Measurements from ENCODE around the gene FLNA.
"Not testable (repeated sequence)": the region's sequence is repeated elsewhere in the genome, so short reads cannot be mapped to it uniquely, and the experiment has no call there.

FLNA gene

DNA sequence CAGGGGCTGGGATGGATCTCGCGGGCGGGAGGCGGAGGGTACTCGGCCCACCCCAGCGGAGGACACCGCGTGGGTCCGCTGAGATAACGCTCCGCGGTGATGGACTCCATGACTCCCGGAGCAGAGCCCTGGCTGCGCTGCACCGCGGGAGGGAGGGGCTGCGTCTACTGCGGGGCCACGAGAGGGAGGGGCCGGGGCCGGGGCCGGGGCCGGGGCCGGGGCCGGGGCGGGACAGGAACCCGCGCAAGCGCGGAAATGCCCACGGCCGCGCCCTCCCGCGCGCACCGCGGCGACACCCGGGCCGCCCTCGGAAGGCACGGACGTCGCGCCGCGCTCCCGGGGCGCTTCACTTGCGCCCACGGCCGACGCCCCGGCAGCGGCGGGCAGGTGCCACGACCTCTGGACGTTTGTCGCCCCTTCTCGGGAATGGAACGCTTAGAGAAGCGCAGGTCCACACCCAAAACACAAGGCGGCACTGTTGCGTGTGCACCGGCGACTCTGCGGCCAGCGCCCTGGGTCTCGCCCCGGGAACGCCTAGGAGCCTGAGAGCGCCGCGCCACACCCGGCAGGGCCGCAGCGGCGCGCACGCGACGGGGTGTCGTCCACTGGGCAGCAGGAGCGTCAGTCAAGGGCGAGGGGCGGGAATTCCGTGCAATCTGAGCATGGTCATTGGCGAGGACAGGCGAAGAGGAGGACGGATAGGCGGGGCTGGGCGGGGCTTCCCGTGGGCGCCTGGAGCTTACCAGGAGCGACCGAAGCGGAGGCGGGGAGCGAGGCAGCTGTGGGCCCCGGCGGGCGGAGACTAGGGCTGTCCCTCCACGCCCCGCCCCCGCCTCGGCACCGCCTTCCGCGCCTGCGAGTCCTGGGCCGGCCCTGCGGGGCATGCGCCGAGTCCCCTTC, 32.8 kb downstream of the FLNA start:
- not testable (repeated sequence) for DNase-seq (ENCODE audit: low read depth)

DNA sequence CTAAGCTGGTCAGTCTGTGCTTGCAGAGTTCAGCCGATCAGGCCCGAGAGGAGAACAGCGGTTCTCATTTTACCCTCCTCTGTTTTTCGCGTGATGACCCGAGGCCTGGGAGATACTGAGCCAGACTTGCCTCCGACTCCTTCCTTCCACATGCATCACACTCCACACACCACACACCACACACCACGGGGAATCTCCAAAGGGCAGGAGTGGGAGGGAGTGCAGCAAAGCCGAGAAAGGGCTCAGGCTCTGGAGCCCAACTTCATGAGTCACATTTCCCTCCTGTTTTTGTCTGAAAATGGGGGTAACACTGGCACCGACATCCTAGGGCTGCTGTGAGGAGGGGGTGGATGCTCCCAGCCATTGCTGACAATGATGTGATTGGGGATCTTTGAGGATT, 39.9 kb downstream of the FLNA start:
- no peak for DNase-seq (ENCODE audit: low read depth)

DNA sequence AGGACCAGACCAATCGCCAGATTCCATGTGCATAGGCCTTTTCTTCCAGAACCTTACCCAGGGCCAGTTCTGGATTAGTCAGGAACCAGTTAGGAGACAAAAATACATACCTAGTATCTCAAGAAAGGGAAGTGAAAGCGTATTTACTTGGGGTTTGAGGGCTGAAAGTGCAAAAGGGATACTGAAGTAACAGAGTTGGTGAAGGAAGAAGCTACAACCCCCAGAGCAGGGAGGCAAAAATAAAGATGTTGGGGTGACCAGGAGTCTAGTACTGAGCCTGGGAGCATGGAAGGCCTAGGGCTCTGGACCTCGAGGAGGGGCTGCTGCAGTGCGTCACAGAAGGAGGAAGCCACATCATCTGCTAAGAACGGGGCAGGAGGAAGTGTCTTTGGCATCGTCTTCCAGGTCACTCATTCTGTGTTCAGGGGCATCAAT, 40.6 kb downstream of the FLNA start:
- DNase-seq (ENCODE audit: low read depth): no peak

DNA sequence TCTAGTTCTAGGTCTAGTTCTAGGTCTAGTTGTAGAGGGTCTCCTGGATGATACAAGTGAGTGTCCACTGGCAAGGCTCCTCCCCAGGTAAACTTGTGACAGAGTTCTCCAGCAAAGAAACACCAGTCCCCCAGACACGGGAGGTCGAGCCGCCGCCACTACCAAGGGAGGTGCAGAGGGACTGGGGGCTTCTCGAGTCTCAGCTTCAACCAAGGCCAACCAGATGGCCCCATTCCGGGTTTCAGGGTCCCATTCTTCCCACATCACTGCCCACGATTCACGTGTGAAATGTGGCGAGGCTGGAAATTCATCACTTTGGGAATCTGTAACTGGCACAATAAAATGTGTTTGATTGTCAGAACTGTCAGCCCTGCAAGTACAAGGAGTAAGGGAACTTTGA, 41.3 kb downstream of the FLNA start:
- DNase-seq (ENCODE audit: low read depth): no peak

DNA sequence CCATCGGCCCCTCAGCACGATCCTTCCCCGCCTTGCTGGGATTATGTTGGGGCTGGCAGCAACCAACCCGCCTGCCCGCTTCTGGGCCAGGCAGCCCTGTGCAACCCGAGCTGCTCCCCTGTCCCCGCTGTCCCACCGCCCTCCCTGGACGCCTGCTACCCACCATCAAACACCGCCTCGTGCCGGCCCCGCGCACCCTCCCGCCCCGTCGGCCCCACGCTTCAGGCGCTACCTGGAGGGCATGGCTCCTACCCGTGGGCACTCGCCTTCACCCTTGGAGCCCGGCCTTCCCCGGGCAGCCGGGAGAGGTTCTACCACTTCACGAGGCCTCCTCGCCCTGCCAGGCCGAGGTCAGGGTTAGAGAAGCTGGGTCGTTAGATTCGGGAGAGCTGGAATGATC, 41.9 kb downstream of the FLNA start:
- no peak for DNase-seq (ENCODE audit: low read depth)

DNA sequence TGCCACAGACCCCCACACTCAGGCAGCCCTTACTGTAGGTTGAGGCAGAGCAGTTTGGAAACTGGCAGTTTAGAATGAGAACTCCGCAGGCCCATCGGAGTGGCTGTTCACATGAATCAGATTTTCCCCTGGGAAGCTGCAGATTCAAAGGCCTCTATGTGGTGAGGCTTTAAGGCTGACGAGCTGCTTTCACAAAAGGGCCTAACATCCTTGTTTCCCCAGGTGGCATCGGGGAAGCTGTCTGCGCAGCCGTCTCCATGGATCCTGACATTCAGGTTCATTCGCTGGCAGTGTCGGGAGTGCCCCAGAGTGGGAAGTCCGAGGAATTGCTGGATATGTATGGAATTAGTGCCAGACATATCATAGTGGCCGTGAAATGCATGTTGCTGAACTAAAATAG, 45.1 kb downstream of the FLNA start:
- no peak for DNase-seq (ENCODE audit: low read depth)

DNA sequence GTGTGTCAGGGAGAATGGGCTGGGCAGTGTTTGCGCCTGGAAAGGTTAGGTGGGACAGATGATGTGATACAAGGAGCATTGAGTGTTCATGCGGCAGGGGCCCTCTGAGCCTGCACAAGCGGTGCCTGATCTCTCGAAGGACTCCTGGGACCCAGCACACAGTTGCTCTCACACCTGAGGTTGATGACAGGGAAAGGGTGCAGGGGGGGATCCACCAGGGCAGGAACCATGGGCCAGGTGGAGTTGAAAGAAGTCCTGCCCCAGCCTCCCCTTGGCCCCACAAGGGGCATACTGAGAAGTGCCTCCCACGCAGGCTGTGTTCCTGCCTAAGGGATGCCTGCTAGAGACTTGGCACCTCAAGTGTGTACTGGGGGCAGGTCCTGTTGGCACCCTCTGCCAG, 45.8 kb downstream of the FLNA start:
- no peak for DNase-seq (ENCODE audit: low read depth)

DNA sequence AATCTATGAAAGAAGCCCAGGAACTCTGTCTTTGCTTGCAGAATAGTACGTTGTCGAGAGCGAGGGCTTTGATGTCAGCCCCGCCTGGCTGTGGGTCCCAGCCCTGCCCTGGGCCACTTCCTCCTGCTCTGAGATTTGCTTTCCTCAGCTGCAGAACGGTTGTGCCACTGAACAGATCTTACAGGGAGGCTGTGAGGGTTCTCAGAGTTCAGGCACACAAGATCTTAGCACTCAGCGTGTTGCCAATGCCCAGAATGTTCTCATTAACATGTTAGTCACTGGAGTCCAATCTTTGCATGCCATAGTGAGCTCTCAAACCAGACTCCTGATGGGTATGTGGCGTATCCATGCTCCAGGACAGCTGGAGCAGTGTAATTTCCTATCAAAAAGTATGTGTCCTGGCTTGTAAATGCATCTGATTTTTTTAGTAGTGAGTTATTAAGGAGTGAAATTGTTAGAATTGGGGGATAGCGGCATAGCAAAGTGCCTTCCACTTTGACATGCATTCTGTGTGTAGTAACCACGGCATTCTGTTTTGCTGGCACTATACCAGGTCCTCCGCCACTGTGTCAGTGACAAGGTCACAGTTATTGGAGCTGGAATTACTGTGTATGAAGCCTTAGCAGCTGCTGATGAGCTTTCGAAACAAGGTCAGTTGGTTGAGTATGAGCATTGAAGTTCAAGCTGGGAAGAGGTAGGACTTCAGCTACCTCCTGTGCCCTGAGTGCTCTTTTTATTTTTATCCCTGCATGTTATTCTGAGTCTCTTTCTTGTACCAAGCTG, 47.2 kb downstream of the FLNA start:
- no peak for DNase-seq (ENCODE audit: low read depth)

DNA sequence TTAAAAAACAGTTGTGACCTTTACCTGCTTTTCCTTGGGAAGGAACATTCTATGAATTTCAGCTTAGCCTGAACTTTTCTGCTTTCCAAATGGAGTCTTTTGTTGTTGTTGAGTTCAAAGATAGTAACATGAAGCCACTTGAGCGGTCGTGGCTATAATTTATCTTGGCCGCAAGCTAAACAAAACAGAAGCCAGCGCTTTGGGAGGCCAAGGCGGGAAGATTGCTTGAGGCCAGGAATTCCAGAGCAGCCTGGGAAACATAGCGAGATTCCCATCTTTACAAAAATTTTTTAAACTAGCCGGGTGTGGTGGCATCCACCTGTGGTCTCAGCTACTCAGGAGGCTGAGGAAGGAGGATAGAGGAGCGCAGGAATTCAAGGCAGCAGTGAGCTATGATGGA, 48.9 kb downstream of the FLNA start:
- no peak for DNase-seq (ENCODE audit: low read depth)

DNA sequence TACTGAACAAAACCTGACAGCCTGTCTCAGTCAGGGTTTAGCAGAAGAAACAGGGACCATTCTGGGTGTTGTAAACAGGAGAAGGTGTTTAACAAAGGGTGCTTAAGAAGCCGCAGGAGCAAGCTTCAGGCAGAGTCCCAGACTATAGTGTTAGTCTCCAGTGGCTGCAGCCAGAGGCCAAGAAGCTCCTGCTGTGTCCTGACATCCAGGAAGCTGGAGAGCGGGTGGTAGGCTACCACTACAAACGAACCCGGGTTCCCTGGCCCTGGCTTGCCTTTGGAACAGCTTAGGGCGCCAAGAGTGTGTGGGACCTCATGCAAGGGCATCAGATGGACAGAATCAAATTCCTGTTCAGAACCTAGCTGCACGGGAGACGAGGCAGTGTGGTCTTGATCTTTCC, 50.9 kb downstream of the FLNA start:
- no peak for DNase-seq (ENCODE audit: low read depth)

DNA sequence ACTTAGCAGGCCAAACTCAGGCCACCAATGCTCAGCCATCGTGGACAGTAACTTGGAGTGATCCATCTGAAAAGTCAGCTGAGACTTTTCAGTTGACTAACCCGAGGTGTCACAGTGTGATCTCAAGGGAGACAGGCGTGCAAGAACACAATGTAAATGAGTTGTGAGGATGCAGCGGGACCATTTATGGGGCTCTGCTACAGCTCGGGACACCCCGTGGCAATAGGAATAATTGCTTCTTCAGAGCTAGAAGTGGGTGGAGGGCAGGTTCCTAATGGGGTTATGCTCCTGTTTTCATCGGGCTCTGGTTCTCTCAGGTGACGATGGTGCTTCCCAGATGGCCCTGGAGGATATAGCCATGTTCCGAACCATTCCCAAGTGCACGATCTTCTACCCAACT, 51.5 kb downstream of the FLNA start:
- DNase-seq (ENCODE audit: low read depth): no peak

DNA sequence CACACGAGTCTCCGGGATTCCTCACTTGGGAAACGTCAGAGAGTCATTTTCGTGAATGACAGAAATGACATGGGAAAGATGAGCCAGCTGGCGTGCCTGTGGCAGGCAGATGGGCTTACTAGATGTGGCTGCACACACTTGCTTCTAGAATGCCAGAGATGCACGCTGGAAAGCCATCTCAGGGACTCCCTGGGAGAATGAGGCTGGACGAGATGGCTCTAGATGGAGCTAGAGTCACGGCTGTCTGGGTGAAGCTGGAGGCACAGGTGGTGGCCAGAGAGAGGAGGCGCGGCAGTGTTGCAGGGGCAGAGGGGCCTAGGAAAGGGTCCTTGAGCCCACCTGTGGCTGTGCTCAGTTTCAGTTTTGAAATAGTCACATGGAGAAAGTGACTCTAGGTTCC, 52.8 kb downstream of the FLNA start:
- no peak for DNase-seq (ENCODE audit: low read depth)

DNA sequence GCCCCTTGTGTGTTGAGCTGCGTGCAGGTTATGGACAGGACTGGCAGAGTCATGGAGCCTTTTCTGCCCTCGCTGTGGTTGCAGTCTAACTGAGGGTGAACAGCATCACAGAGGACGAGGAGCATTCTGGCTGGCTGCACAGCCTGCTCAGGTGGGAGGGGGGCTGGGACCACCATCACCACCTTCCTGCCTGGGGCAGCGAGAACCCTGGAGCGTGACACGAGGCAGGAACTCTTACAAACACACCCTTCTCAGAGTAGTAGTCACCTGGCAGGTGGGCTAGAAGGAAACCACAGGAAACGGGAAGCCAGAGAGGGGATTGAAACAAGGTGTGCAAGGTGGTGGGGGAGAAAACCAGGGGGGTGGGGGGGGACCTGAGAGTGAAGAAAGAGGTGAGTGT, 53.3 kb downstream of the FLNA start:
- no peak for DNase-seq (ENCODE audit: low read depth)

DNA sequence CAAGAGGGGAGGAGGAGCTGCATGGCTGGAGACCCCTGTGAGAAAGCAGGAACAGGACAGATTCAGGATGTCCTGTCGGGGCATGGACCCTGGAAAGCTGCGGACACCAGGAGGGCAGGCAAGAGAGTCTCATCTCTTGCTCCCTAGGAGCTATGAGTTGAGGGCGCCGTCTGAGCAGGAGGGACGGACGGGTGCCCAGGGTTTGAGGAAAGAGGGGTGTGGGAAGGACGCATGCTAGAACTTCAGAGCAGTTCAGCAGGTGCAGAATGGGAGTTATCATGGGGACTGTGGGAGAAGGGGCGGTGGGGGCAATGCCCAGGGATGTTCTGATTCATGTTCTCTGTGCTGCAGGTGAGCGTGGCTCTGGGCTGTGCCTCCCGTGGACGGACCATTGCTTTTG, 54.0 kb downstream of the FLNA start:
- no peak for DNase-seq (ENCODE audit: low read depth)

DNA sequence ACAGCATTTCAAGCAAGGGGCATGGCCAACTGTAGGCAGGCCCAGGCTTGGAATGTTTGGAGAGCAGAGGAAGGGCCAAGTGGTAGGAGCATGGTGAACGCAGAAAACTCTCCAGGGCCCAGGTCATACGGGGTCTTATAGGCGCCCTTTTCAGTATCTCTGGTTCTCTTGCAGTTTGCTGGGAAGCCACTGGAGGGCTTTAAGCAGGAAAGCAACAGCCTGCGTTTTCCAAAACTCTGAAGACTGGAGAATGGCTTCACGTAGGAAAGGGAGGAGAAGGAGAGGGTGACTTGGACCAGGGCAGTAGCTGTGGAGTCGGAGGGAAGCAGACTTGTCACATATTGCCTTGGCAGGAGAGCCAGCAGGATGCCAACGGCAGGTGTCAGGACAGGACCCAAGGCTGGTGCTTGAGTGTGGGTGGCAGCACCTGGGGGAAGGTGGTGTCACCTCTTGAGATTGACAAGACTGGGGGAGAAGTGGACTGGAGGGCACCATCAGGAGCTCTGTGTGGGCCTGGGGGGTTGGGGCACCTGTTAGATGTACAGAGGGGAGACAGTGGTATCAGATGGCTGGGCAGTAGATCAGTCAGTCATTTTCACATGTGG, 56.9 kb downstream of the FLNA start:
- no peak for DNase-seq (ENCODE audit: low read depth)

DNA sequence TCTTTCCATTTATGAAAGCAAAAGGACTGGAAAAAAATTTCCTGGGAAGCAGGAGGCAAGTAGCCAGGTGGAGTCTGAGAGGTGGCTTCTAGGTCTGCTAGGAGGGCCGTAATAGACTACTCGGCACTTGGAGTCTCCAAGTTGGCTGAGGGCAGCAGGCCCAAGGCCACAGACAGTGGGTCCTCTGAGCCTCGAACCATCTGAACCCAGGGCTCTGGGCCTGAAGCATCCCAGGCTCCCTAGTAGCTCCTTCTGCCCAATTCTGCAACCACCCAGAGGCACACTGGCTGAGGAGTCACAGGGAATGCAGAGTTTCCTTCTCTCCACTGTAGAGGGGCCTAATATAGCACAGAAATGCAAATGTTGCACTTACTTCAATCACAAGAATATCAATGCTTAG, 59.0 kb downstream of the FLNA start:
- DNase-seq (ENCODE audit: low read depth): no peak

DNA sequence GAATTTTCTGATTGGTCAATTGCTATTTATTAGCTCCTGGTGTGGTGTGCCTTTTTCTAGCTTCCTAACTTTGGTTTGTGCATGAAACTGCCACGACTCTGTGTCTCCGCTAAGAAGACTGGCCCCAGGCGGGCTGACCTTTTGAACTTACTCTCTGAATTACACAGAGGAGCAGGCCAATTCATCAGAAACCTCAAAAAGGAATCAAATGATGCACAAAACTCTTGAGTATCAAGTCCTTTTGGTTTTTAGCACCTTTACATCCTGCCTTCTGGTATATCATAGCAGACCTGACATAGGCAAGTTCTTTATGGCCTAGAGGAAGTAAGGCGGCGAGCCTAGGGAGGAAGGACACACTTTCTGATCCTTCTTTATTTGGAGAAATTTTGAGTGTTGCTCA, 61.3 kb downstream of the FLNA start:
- no peak for DNase-seq (ENCODE audit: low read depth)

DNA sequence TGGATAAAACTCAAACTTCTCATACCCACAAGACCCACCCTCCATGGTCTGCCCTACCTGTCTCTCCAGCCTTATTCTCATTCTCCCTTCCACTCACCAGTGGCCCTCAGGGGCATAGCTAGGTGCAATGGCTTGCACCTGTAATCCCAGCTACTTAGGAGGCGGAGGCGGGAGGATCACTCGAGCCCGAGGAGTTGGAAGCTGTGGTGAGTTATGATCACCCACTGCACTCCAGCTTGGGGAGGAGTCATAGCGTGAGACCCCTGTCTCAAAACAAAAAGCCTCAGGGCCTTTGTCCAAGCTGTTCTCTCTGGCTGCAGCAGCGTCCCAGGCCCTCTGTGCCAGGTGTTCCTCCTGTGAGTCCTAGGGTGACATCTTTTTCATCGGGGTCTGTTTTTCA, 62.3 kb downstream of the FLNA start:
- DNase-seq (ENCODE audit: low read depth): no peak

DNA sequence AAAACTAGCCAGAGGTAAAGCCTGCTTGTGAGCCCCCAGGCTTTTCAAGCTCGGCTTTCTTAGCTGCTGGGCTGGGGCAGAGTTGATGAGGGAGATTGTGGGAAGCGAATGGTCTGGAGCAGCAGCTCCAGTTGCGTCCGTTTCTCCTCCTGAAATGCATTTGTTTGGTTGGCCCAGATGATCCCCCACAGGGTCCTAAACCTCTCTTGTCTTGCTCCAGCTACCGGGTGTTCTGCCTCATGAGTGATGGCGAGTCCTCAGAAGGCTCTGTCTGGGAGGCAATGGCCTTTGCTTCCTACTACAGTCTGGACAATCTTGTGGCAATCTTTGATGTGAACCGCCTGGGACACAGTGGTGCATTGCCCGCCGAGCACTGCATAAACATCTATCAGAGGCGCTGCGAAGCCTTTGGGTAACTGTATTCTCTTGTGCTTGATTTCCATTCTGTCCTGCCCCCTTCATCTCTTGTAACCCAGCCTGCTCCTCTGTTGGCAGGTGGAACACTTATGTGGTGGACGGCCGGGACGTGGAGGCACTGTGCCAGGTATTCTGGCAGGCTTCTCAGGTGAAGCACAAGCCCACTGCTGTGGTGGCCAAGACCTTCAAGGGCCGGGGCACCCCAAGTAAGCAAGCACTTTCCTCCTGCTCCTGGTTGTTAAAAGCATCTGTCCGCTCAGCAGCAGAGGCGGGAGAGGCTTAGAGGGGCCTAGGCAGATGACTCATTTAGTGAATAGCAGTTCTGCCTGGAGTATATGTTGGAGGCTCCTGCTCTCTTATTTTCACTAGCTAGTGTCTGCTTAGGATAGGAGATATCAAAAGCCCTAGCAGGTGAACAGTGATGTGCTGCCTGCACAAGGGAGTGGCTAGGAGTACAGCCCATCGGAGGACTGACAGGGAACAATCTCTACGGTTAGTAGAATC, 63.6 kb downstream of the FLNA start:
- DNase-seq (ENCODE audit: low read depth): no peak

DNA sequence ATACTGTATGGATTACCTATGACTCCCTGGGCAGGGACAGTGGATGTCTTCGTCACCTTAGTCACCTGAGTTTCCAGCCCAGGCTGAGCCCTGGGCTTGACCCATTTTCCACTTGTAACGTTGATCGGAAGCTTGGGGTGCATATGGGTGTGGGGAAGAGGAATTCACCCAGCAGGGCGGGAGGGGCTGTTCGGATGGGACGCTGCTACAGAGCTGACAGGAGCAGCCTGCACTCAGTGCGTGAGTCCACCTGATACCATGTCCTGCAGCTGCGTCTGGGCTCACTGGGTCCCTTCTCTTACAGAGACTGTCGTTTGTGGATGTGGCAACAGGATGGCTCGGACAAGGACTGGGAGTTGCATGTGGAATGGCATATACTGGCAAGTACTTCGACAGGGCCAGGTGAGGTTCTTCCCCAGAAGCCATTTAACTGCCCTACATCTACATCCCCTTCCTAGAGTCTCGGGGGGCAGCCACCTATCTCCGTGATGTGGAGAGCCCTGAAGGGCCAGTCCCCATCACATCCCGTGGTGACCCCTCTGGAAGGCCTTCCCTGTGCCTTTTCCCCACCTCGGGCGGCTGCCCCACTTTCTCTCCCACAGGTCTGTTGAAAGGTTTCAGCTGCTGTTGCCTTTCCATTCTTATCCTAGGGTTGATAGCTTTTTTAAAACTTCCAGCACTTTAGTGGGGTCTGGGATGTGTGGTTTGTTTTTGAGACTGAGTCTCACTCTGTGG, 65.2 kb downstream of the FLNA start:
- DNase-seq (ENCODE audit: low read depth): no peak
